GM23338 (cell line): ENCODE measurements around the gene FHIT. TPM values are rescaled to one million over a fixed set of nuclear protein-coding genes. Genes with fewer than 3 reads are reported as not detected.

Experiments used
- ATAC-seq: fragments of 200-7000 bp; cut with Tn5 transposase; 3 replicates; pipeline ENCODE4 v1.9.1; 2020
- DNase-seq: peaks from one replicate; pipeline ENCODE4 v3.0.0-alpha.2; 2015; ENCODE audit warnings: low spot score
- H2AFZ ChIP-seq: fragments of 200-600 bp; sonication (generic); 2 replicates; pipeline ENCODE4 v1.8.0; 2016; ENCODE audit warnings: antibody characterized with exemption, mild to moderate bottlenecking, moderate library complexity
- H3F3A ChIP-seq: fragments of 200-600 bp; sonication (generic); replicated peaks from 2 replicates; pipeline ENCODE4 v1.8.0; 2017; ENCODE audit warnings: antibody characterized with exemption, mixed run types, low read depth
- H3K27ac ChIP-seq: fragments of 200-600 bp; sonication (generic); 2 replicates; pipeline ENCODE4 v1.6.1; 2016; ENCODE audit warnings: low read depth
- H3K27me3 ChIP-seq: fragments of 200-600 bp; sonication (generic); 2 replicates; pipeline ENCODE4 v1.8.0; 2016; ENCODE audit warnings: mild to moderate bottlenecking, mixed run types, moderate library complexity; ENCODE audit not compliant: insufficient read depth
- H3K36me3 ChIP-seq: fragments of 200-600 bp; sonication (generic); 2 replicates; pipeline ENCODE4 v1.8.0; 2016; ENCODE audit warnings: mild to moderate bottlenecking; ENCODE audit not compliant: insufficient read depth
- H3K4me1 ChIP-seq: fragments of 200-600 bp; sonication (generic); 2 replicates; pipeline ENCODE4 v1.8.0; 2016; ENCODE audit warnings: mild to moderate bottlenecking, moderate library complexity; ENCODE audit not compliant: insufficient read depth
- H3K4me2 ChIP-seq: fragments of 200-600 bp; sonication (generic); 2 replicates; pipeline ENCODE4 v1.7.1; 2017; ENCODE audit warnings: mixed run types
- H3K4me3 ChIP-seq: fragments of 200-600 bp; sonication (generic); 2 replicates; pipeline ENCODE4 v1.6.1; 2016; ENCODE audit warnings: mixed run types
- H3K79me2 ChIP-seq: fragments of 200-600 bp; sonication (generic); replicated peaks from 2 replicates; pipeline ENCODE4 v1.8.0; 2017; ENCODE audit warnings: mild to moderate bottlenecking; ENCODE audit not compliant: insufficient read depth
- H3K9me2 ChIP-seq: fragments of 200-600 bp; sonication (generic); 2 replicates; pipeline ENCODE4 v1.8.0; 2017; ENCODE audit not compliant: insufficient read depth
- H4K20me1 ChIP-seq: fragments of 200-600 bp; sonication (generic); replicated peaks from 2 replicates; pipeline ENCODE4 v1.8.0; 2017; ENCODE audit warnings: mild to moderate bottlenecking; ENCODE audit not compliant: insufficient read depth
- H3K27ac Mint-ChIP-seq: 2 replicates; pipeline ENCODE4 v1.8.0; 2020; ENCODE audit warnings: inconsistent platforms, mild to moderate bottlenecking, moderate library complexity, mixed read lengths
- H3K27me3 Mint-ChIP-seq: 3 replicates; pipeline ENCODE4 v1.8.0; 2022; ENCODE audit warnings: low read depth, mild to moderate bottlenecking, moderate library complexity, mixed read lengths, inconsistent platforms; ENCODE audit not compliant: insufficient read depth, poor library complexity
- H3K36me3 Mint-ChIP-seq: 3 replicates; pipeline ENCODE4 v1.8.0; 2021; ENCODE audit warnings: low read depth, mild to moderate bottlenecking, inconsistent platforms, moderate library complexity, mixed read lengths
- H3K4me1 Mint-ChIP-seq: 3 replicates; pipeline ENCODE4 v1.8.0; 2020; ENCODE audit warnings: mild to moderate bottlenecking, inconsistent platforms, mixed read lengths
- H3K4me3 Mint-ChIP-seq: 3 replicates; pipeline ENCODE4 v1.8.0; 2021; ENCODE audit warnings: moderate library complexity, mild to moderate bottlenecking, inconsistent platforms, mixed read lengths
- H3K9me3 Mint-ChIP-seq: 3 replicates; pipeline ENCODE4 v1.8.0; 2020; ENCODE audit warnings: moderate library complexity, mild to moderate bottlenecking, inconsistent platforms, mixed read lengths
- CREB1 ChIP-seq: fragments of 250-450 bp; sonication (Bioruptor Pico); IDR thresholded peaks from 2 replicates; pipeline ENCODE4 v1.5.0; 2020; ENCODE audit warnings: low read depth, mild to moderate bottlenecking, moderate library complexity
- CTCF ChIP-seq, 2 experiments: fragments of 200-600 bp in 1 of 2; sonication (generic) in 1 of 2; conservative IDR thresholded peaks; 2 replicates each; pipeline versions ENCODE4 v1.5.1 to v1.6.1; 2016 to 2017; ENCODE audit warnings: antibody characterized with exemption in 2 of 2, low read depth in 2 of 2, mild to moderate bottlenecking in 2 of 2, moderate library complexity in 1 of 2
- JUNB ChIP-seq: IDR thresholded peaks from one replicate; pipeline ENCODE4 v1.6.1; 2016; ENCODE audit warnings: antibody characterized with exemption; ENCODE audit not compliant: unreplicated experiment
- POLR2AphosphoS5 ChIP-seq: IDR thresholded peaks from 2 replicates; pipeline ENCODE4 v1.6.1; 2016; ENCODE audit warnings: antibody characterized with exemption, low read depth
- STAT1 ChIP-seq: IDR thresholded peaks from one replicate; pipeline ENCODE4 v1.6.1; 2016; ENCODE audit warnings: antibody characterized with exemption; ENCODE audit not compliant: unreplicated experiment
- ZNF114 ChIP-seq: fragments of 250-450 bp; sonication (Bioruptor Pico); IDR thresholded peaks from 2 replicates; pipeline ENCODE4 v1.5.0; 2020; ENCODE audit warnings: mild to moderate bottlenecking, moderate library complexity
- ZNF462 ChIP-seq: fragments of 250-450 bp; sonication (Bioruptor Pico); IDR thresholded peaks from 2 replicates; pipeline ENCODE4 v1.5.0; 2020; ENCODE audit warnings: mild to moderate bottlenecking, moderate library complexity
- polyA plus RNA-seq: library from polyadenylated mRNA; unstranded; fragments of >200 nt; fragmentation: Nextera tagmentation; extraction: Ambion mirVana; gene quantifications from 2 replicates; pipeline ENCODE4 v1.2.1, GENCODE V29; 2016
- total RNA-seq: library from RNA; depleted of rRNA; stranded (reverse); fragments of >200 nt; shearing (Covaris generic); gene quantifications from 2 replicates; pipeline ENCODE4 v1.2.3, GENCODE V29; 2014

Gene FHIT
- total and polyA plus RNA-seq, 2 experiments from 2014 or later = 3.0 to 8.3 TPM

GRCh38 chr3:60512506-60512905 lies 738.7 kb downstream of the FHIT start:
- Mint-ChIP-seq H3K27me3 (no peaks in the 10 kb centered on the region), H3K4me1 (no peaks in the 10 kb centered on the region), H3K27ac (no peak overlapping the region), H3K4me3 (no peak overlapping the region), H3K9me3 (peaks cover 3% of the 10 kb centered on the region; the same call in 1 of the 3 replicates), H3K36me3 (no peaks in the 10 kb centered on the region)
- DNase-seq = no peak
- Histone ChIP-seq H3F3A (no peaks in the 10 kb centered on the region), H3K4me1 (no peaks in the 10 kb centered on the region), H2AFZ (no peak overlapping the region), H3K36me3 (no peaks in the 10 kb centered on the region; the same call in 1 of the 2 replicates), H3K27me3 (no peaks in the 10 kb centered on the region), H3K79me2 (no peaks in the 10 kb centered on the region), H3K4me2 (no peak overlapping the region), H3K27ac (no peak overlapping the region), H3K9me2 (peaks cover 7% of the 10 kb centered on the region; the same call in 1 of the 2 replicates), H3K4me3 (no peak overlapping the region), H4K20me1 (no peaks in the 10 kb centered on the region)
- TF ChIP-seq CREB1 (CRISPR knock-in tag) = no peak
- no peak for TF ChIP-seq JUNB
- no peak for TF ChIP-seq CTCF (conservative IDR thresholded peaks at IDR 0.05; ENCODE audit: low read depth in 2 of 2)
- TF ChIP-seq POLR2AphosphoS5 = no peak
- no peak for TF ChIP-seq STAT1
- TF ChIP-seq ZNF462 (CRISPR knock-in tag) = no peak
- TF ChIP-seq ZNF114 (CRISPR knock-in tag) = no peak
- no peak for ATAC-seq
